Loucy (cell line): ENCODE measurements around the gene TEX48.

Experiments
- CTCF ChIP-seq: fragments of 200-600 bp; sonication (generic); conservative IDR thresholded peaks from 2 replicates; pipeline ENCODE4 v1.5.1; 2014; ENCODE audit warnings: mild to moderate bottlenecking, antibody characterized with exemption, low read length
- EZH2phosphoT487 ChIP-seq: fragments of 200-600 bp; IDR thresholded peaks from 2 replicates; pipeline ENCODE4 v1.6.1; 2018; ENCODE audit warnings: antibody characterized with exemption, mild to moderate bottlenecking, moderate library complexity, borderline replicate concordance

DNA sequence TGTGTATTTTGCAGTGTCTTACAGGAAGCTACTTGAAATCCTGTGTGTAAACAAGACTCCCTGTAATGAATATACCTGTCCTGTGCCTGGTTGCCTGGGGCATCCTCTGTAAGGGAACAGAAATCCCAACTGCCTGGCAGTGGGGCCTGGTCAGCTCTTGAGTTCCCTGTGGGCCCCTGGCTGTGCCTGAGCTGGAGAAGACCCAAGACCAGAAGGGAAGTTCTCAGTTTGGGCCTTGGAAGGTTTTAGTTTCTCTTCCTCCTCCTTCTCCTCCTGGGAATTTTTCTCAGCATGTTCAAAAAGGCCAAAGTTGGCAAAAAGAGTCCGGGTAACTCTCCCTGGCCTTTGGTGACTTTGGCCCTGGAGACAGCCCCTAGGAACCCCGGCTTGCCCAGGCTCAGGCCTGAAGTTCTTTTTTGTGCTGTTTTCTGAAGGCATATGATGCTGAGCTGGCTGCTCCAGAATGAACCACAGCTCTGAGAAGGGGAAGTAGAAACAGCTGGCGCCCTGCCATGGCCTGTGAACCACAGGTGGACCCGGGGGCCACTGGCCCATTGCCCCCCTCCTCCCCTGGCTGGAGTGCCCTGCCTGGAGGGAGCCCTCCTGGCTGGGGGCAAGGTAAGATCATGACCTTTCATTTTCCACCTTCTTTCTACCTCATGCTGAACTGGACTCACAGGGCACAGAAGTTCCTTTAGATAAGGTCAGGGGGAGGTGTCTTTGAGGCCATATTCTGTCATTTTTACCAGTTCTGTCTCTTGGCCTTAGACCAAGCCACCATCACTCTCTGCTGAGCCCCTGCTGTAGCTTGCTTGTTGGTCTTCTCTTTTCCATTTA, 65.1 kb downstream of the TEX48 start:
- TF ChIP-seq CTCF, result no peak
- TF ChIP-seq EZH2phosphoT487, result no peak
